ENCODE measurements around the gene MARK1. TPM values are rescaled to one million over a fixed set of nuclear protein-coding genes. Genes with fewer than 3 reads are reported as not detected.

MARK1 gene
- total RNA-seq, 1 experiment from 2014 or later: 13.9 TPM

GRCh38 chr1:220528679-220529501 is 954 bp downstream of the MARK1 start (continued):
- TF ChIP-seq ETV6 (CRISPR knock-in tag; IDR thresholded peaks at IDR 0.05): 0 out of 2 replicates have a peak, but pooled peaks have one; percentile 20

- H3K4me3 Mint-ChIP-seq: peak overlapping the region; percentile 93
- peaks cover 33% of the 10 kb centered on the region for H3K4me1 Mint-ChIP-seq
- peaks cover 7% of the 10 kb centered on the region for H3K36me3 Mint-ChIP-seq
- POLR2A ChIA-PET: no interaction called here
- TF ChIP-seq ZBTB43 (CRISPR knock-in tag; IDR thresholded peaks at IDR 0.05) (no peak), USF1 (CRISPR knock-in tag; IDR thresholded peaks at IDR 0.05) (no peak), ELF4 (CRISPR knock-in tag; IDR thresholded peaks at IDR 0.05; ENCODE audit: low read depth) (no peak), JAZF1 (CRISPR knock-in tag; IDR thresholded peaks at IDR 0.05) (no peak), ATF2 (CRISPR knock-in tag; IDR thresholded peaks at IDR 0.05; ENCODE audit: borderline replicate concordance, low read depth) (no peak), ZMAT4 (CRISPR knock-in tag; IDR thresholded peaks at IDR 0.05) (no peak), NR1H2 (CRISPR knock-in tag; IDR thresholded peaks at IDR 0.05) (no peak), EMX1 (CRISPR knock-in tag; IDR thresholded peaks at IDR 0.05) (no peak), HMGXB4 (CRISPR knock-in tag; IDR thresholded peaks at IDR 0.05) (no peak), AR (CRISPR knock-in tag; IDR thresholded peaks at IDR 0.05) (no peak)
- H3K27me3 Mint-ChIP-seq (ENCODE audit: low read depth): peaks cover 11% of the 10 kb centered on the region
- CTCF ChIA-PET: interaction anchor here (0.9 kb wide), 1 partner anchor 16 kb away, joined by 3 read pairs; no protein-coding TSS in a partner anchor
- no peak for DNase-seq (ENCODE audit: low spot score)
- no peak overlapping the region for H3K27ac Mint-ChIP-seq
- peaks cover 11% of the 10 kb centered on the region for H3K9me3 Mint-ChIP-seq
- no peak for ATAC-seq
These were observed 1.6 kb downstream of the MARK1 start for GRCh38 chr1:220529521-220530020.

GRCh38 chr1:220533504-220534109 is 5.7 kb downstream of the MARK1 start:
- H3K9me3 Mint-ChIP-seq: peaks cover 22% of the 10 kb centered on the region
- ChIA-PET CTCF (interaction anchor here (0.6 kb wide), 1 partner anchor 443 kb away, joined by 3 read pairs; no protein-coding TSS in a partner anchor), POLR2A (no interaction called here)
- DNase-seq (ENCODE audit: low spot score) (no peak), ATAC-seq (no peak)
- peaks cover 18% of the 10 kb centered on the region for H3K4me1 Mint-ChIP-seq
- no peak overlapping the region for H3K27ac Mint-ChIP-seq
- TF ChIP-seq ZNF512 (CRISPR knock-in tag; IDR thresholded peaks at IDR 0.05; ENCODE audit: borderline replicate concordance) (no peak), RELA (CRISPR knock-in tag; IDR thresholded peaks at IDR 0.05; ENCODE audit: borderline replicate concordance) (no peak), ZNF317 (CRISPR knock-in tag; IDR thresholded peaks at IDR 0.05; ENCODE audit: borderline replicate concordance, low read depth) (peak; percentile 85), TP53 (CRISPR knock-in tag; IDR thresholded peaks at IDR 0.05) (no peak), SOX15 (CRISPR knock-in tag; IDR thresholded peaks at IDR 0.05) (no peak), ZNF263 (CRISPR knock-in tag; IDR thresholded peaks at IDR 0.05; ENCODE audit: low read depth) (no peak)
- H3K36me3 Mint-ChIP-seq: peaks cover 13% of the 10 kb centered on the region
- no peaks in the 10 kb centered on the region for H3K27me3 Mint-ChIP-seq (ENCODE audit: low read depth)
- H3K4me3 Mint-ChIP-seq: no peak overlapping the region

All from WTC11 (cell line).